Skeletal muscle cell (primary cell): ENCODE data around the gene CDH13.

Experiments
- DNase-seq: peaks from one replicate; pipeline ENCODE4 v3.0.0-alpha.2; 2010; ENCODE audit warnings: low read depth
- H3K4me3 ChIP-seq: 2 replicates; pipeline ENCODE4 v1.5.1; 2011; ENCODE audit warnings: low read depth, mild to moderate bottlenecking, control low read depth, low read length, moderate library complexity

The CDH13 gene

DNA sequence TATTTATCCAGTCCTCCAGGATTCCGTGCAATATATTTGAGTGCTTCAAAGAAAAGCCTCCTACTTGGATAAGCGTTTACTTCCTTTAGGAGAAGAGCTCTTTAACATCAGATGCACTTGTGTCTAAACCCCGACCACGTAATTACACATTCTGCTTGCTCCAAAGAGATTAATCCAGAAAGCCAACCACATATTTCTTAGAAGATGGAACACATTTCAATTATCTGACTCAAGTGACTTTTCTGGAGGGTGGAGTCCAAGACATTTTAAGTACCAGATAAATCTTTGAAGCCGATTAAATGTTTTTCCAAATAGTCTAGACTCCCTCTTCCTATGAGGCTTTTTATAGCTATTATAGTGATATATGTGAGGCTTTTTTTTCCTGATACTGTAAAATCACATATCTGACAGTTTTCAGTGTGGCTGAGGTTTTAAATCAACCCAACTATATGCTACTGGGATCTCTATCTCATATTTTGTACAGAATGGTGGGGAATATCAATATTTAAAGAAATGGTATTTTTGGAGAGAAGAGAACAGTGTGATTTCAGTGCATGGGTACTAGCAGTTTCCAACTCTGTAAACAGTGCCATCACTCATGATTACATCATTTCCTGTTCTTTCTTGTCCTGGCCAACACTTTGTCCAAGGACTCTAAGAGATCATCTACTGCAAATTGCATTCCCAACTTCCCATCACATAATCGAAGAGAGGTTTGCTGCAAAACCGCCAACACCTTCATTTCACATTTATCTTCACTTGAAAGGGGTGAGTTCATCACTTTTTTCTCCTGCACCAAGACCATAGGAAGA, 988.6 kb downstream of the CDH13 start:
- H3K4me3 ChIP-seq: no peak overlapping the region
- no peak for DNase-seq

DNA sequence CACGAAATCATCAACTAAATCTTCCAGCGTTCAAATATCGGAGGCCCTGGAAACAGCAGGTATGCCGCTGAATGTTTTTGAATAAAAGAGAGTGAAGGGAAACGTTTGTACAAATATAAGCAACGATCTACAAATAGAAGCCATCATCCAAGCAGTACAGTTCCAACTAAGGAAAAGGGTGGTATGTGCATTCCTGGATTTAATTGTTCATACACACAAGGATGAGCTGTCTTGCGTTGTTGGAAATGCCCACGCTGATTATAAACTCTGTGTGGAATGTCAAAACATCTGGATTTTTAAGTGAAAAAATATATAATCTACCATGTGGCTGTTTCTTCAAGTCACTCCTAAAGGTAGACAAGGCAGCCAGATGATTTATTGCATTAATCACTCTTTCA, 989.2 kb downstream of the CDH13 start:
- DNase-seq: no peak
- no peak overlapping the region for H3K4me3 ChIP-seq

DNA sequence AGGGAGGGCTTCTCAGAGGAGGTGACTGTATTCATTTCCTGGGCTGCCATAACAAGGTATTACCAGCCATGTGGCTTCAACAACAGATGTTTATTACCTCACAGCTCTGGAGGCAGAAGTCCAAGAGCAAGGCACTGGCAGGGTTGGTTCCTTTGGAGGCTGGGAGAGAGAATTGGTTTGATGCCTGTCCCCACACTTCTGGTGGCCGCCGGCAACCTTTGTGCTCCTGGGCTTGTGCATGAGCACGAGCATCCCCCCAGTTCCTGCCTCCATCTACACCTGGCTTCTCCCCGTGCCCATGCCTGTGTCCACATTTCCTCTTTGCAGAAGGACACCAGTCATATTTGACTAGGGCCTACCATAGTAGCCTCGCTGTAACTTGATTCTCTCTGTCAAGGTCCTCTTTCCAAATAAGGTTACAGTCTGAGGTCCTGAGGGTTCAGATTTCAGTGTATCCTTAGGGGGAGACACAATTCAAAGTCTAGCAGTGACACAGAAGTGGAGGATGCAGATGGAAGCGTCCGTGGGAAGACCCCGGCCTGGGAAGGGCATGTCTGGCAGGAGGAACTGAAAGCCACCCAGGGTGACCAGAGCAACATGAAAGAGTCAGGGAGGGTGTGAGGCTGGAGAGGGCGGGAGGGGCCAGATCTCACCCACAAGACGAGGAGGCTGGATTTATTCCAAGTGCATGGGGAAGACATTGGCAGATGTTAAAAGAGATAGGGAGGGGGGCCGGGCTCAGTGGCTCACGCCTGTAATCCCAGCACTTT, 992.8 kb downstream of the CDH13 start:
- DNase-seq: no peak
- no peak overlapping the region for H3K4me3 ChIP-seq

DNA sequence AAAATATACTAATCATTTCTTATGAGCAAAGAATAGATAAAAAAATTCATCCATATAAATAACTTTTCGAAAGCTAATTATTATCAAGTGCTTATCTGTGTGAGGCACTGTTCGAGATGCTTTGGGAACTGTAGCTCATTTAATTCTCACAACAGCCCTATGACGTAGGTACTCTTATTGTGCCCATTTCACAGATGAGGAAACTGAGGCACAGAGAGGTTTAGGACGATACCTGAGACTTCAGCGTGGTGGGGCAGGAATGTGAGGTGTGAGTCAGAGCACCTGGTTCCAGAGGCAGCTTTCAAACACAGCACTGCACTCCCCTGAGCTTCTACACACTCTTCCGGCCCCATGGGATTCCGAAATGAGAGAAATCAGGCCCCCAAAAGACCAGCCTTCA, 995.2 kb downstream of the CDH13 start:
- no peak for DNase-seq
- no peak overlapping the region for H3K4me3 ChIP-seq

DNA sequence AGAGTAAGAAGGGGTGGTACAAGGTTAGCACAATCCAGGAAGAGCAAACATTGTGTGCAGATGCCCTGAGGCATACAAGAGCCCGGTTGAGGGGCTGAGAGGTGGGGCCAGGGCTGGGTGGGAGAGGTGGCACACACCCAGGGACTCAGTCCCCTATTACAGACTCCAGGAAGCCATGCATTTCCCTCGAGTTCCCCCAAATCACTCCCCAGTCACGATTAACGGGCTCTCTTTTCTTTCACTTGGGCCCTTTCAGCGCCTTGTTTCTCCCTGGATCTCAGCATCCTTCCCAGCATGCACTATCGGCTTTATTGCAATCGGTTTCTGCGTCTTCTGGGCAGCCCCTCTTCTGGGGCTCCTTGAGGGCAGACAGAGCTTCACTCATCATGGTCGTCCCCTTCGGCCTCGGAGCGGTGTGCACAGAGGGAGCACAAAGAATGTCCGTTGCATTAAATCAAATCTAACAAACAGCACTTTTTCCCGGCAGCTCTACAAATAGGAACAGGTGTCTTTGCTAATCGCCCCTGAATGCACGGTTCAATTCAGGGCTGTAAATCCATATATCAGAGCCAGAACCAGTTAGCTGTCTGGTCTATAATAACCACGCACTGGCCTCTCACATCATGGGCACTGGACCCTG, 996.4 kb downstream of the CDH13 start:
- no peak overlapping the region for H3K4me3 ChIP-seq
- DNase-seq: no peak

DNA sequence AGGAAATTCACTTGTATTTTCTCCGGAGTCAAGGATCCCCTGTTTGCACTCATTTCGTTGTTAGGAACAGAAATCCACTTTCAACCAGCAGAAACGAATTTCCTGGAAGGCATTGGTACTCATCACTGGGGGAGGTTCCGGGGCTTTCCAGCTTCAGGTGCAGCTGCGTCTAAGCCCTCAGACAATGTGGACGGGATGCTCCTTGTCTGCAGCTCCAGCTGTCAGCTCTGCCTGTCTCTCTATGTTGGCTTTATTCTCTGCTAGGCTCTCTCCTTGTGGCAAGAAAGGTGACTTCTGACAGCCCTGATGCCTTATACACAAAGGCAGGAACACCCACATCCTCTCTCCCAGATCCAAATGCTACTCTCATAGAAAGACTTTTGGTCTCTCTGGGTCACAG, 997.1 kb downstream of the CDH13 start:
- no peak overlapping the region for H3K4me3 ChIP-seq
- DNase-seq: no peak

DNA sequence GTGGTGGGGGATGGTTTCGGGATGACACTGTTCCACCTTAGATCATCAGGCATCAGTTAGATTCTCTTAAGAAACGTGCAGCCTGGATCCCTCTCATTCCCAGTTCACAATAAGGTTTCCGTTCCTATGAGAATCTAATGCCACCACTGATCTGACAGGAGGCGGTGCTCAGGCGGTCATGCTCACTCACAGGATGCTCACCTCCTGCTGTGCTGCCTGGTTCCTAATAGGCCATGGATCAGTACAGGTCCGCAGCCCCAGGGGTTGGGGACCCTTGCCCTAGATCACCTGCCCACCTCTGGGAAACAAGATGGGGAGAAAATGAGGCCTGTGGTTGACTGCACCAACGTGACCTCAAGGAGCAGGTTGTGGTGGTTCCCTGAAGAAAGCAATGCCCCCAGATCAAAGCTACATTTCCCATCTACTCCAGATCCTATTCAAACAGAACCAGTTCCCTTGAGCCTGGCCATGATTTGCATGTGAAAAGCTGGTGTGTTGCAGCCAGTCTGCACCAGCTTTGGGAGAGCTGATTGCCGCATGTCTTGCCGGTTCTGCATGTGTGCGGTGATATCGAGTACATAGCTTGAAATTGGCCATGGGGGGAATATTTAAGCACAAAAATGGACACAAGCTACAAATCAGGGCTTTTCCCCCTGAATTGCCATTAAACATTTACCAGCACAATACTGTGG, 997.8 kb downstream of the CDH13 start:
- no peak overlapping the region for H3K4me3 ChIP-seq
- no peak for DNase-seq

DNA sequence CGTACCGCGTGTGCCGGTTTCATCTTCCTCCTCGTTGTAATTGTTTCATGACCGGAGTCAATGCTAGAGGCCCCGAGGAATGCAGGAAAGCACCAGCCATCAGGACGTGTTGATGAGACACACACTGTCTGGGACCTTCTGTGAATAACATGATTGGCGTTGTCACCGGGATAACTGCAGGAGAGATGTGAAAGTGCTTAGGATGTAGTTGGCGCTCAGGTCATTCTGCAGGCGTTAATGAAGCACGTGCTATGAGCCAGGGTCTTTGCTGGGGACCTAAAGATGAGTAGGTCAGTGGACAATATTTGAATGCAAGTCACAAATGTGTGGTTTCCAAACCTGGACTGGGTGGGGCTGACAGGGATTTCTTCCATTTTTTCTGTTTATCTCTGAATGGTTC, 999.4 kb downstream of the CDH13 start:
- H3K4me3 ChIP-seq: no peak overlapping the region
- DNase-seq: no peak

DNA sequence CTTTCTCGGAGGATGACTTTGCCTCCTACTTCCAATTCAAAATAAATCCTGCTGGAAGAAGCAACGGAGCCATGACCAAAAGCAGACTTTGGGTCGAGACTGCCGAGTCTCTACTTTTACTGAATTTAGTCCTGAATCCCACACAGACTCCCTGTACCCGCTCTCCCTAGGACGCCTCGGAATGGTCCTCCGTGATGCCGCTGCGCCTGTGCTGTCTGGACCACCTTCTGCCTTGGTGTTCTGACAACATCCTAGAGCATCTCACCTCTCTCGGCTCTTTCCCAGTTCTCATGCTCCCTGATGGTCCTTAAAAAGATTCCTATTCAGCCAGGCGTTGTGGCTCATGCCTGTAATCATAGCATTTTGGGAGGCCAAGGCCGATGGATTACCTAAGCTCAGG, 999.9 kb downstream of the CDH13 start:
- no peak overlapping the region for H3K4me3 ChIP-seq
- no peak for DNase-seq

DNA sequence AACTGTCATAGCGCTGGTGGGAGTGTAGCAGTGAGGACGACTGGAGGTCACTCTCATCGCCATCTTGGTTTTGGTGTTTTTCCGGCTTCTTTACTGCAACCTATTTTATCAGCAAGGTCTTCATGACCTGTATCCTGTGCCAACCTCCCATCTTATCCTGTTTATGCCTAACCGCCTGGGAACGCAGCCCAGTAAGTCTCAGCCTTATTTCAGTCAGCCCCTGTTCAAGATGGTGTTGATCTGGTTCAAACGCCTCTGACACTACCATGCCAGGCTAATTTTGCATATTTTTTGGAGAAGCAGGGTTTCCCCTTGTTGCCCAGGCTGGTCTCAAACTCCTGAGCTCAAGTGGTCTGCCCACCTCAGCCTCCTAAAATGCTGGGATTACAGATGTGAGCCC, 1001.2 kb downstream of the CDH13 start:
- no peak for DNase-seq
- no peak overlapping the region for H3K4me3 ChIP-seq

DNA sequence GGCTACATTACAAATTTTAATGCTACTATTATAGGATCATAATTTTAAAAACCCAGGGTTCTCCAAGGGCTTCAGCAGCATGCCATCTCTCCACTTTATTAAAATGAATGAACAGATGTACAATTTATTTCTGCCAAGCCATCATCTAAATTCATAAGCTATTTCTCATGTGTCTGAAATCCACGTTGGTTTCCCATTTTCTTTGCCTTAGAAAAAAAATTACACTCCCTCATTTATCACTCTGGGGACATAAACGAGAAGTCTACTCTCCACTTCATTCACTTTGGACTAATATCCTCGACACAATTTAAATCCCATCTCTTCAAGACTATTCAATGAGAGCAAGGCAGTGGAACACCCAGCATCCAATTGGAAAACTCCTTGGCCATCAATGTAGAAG, 1002.7 kb downstream of the CDH13 start:
- H3K4me3 ChIP-seq: no peak overlapping the region
- DNase-seq: no peak

DNA sequence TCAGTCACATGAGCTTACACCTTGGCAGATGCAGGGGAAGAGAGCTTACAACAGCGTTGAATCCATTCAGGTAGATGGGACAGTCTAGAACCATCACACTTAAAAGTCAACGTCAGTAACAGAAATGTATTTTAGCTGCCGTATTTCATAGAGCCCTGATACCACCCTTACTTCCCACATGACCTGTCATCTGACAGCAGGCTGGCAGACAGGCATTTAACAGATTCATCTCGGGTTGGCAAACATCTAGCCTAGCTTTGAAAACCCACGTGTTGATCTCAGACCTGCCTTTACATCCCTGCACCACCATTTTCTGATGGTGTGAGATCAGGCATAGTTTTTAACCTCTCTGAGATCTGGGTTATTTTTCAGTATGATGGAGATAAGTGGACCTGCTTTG, 1003.1 kb downstream of the CDH13 start:
- DNase-seq: no peak
- H3K4me3 ChIP-seq: no peak overlapping the region

DNA sequence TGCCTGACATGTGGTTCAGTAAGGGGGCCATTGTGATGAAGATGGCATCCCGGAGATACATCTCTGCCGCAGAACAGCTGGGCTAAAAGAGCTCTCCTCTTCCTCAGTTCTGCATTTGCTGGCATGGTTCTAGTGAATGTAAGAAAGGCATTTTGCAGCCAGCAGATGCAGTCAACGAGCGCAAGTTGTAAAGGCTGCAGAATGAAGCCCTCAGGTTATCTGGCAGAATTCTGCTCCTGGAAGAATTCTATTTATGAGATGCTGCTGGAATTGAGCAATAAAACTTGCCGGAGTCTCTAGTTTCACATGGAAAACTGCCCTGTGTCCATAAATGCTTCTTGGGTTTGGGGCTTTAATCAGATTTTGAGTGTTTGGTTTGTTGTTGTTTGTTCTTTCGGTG, 1004.2 kb downstream of the CDH13 start:
- no peak for DNase-seq
- H3K4me3 ChIP-seq: no peak overlapping the region

DNA sequence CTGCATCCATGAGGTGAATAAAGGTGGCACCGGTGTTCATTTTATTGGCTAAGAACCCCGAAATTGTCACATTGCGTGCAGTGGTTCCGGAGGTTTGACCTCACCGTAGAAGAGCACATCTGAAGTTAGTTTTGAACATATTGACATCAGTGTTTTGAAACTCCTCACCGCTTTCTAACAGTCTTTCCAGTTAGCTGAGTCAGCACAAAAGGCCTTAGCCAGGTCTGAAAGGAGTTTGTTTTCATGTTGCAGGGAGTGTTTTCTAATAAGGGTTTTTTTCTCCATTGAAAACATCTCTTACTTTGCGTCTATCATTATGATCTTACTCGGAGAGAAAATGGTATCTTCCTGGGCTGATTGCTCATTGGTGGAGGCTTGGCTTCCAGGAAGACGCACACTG, 1006.5 kb downstream of the CDH13 start:
- no peak for DNase-seq
- H3K4me3 ChIP-seq: no peak overlapping the region

DNA sequence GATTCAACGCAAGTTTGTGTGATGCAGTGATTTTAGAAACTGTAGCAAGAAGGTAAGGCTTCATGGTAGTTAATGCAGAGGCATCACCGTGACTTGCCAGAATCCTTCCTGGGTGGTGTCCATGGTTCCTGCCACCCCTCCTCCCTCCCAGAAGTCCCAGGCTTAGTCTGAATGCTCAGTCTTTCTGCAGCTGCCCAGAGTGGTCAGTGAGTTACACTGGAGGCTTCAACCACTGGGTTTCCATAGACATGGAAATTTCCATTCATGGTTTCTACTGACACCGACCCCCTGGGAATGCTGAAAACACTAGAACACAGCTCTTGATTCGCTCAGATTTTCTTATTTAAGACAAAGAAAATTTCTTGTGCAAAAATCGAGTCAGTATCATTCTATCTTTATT, 1021.6 kb downstream of the CDH13 start:
- no peak for DNase-seq
- no peak overlapping the region for H3K4me3 ChIP-seq

DNA sequence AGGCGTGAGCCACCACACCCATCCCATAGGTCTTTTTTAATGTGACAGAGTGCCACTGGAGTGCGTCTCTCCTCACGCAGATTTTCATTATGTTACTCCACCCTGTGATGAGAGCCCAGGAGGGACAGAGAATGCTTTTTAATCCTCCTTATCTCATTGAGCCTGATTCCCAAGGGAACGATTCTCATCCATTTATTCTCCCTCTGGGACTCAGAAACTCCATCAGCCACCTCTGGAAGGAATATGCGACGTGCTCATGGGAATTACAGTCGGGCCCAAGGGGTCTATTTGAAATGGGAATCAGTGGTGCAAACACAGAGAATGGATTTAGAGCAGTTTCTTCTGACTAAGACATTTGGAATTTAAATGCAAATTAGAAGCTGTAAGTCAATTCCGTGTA, 1025.1 kb downstream of the CDH13 start:
- no peak overlapping the region for H3K4me3 ChIP-seq
- no peak for DNase-seq

DNA sequence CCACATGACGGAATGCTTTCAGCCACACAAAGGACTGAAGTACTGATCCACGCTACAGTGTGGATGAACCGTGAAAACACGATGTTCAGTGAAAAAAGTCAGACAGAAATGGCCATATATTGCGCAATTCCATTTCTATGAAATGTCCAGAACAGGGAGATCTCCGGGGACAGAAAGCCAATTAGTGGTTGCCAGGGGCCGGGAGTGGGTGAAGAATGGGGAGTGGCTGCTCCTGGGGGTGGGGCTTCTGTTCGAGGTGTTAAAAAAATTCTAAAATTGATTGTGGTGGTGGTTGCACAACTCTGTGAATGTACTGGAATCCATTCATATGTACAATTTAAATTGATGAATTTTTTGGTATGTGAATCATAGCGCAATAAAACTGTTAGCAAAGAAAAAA, 1026.2 kb downstream of the CDH13 start:
- DNase-seq: peak; percentile 41

DNA sequence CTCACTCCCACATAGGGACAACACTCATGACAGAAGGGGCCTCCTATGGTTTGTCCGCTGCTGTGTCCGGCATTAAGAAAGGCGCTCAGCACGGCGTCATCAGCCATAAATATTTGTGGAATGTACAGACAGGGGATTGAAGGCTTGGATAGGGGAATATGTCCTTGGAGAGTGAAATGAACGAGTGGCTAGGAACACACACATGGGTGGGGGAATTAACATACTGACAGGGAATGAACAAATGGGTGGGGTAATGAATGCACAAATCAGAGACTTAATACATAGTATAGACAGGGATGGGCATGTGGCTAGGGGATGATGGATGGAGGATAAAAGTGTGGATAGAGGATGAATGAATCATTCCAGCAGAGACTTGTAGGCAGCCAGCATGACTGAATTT, 1027.0 kb downstream of the CDH13 start:
- no peak overlapping the region for H3K4me3 ChIP-seq
- peak; percentile 38 for DNase-seq

More for the DNA sequence above, 1026.2 kb downstream of the CDH13 start:
- H3K4me3 ChIP-seq: no peak overlapping the region

DNA sequence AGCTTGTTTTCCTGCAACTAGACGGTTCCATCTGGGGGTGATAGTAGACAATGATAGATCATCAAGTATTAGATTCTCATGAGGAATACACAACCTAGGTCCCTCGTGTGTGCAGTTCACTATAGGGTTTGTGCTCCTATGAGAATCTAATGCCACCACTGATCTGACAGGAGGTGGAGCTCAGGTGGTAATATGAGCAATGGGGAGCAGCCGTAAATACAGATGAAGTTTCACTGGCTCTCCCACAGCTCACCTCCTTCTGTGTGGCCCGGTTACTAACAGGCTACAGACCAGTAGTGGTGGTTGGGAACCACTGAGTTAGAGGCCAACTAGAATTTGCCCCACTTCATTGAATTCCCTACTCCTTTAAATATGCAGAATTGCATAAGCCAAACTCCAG, 1033.5 kb downstream of the CDH13 start:
- DNase-seq: no peak
- no peak overlapping the region for H3K4me3 ChIP-seq

DNA sequence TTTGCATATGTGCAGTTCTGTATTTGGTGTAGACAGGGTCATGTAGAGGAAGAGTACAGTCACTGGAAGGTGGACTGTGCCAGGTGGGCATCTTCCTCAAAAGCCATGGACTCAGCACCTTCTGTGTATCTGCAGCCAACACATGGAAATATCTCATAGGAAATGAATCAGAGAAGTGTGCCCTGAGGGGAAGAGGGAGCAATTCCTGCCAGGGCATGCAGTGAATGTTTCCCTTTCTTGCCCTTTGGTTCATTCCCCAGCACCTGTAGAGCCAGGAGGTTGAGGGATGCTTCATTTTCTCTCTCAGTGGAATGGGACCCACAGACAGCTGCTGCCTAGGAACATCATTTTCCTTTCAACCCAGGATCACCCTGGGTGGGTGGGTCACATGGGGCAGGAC, 1034.9 kb downstream of the CDH13 start:
- no peak for DNase-seq
- no peak overlapping the region for H3K4me3 ChIP-seq
